GM12878 (cell line): Measurements from ENCODE around the gene REEP1. TPM values are rescaled to one million over a fixed set of nuclear protein-coding genes. Genes with fewer than 3 reads are reported as not detected.
A peak's percentile ranks its signal among the peaks of the same experiment; 100 is the strongest.

Experiments used
- ATAC-seq: fragments of 200-7000 bp; cut with Tn5 transposase; 3 replicates; pipeline ENCODE4 v1.9.1; 2020; ENCODE audit warnings: mild to moderate bottlenecking, moderate library complexity
- BruUV-seq: library from RNA; stranded (reverse); fragments of 400-500 nt; replicated peaks from 2 replicates; lab custom pipeline; 2021; lab: Mats Ljungman, UMichigan
- CTCF ChIA-PET: fragments of 300-600 bp; sonication (Branson Sonifier 250); formaldehyde crosslinking; extraction: SDS; loops from one replicate; lab custom pipeline; 2021; ENCODE audit warnings: inconsistent platforms; lab: Yijun Ruan, JAX
- POLR2A ChIA-PET: fragments of 350-600 bp; formaldehyde crosslinking; extraction: SDS; loops from one replicate; lab custom pipeline; 2021; ENCODE audit warnings: inconsistent platforms; lab: Charles Lee
- RAD21 ChIA-PET: fragments of 300-600 bp; sonication (Branson Sonifier 250); formaldehyde crosslinking; loops from one replicate; lab custom pipeline; 2023; ENCODE audit warnings: antibody characterized with exemption; ENCODE audit not compliant: unreplicated experiment; lab: Charles Lee
- SMC1A ChIA-PET: fragments of 300-600 bp; sonication (Branson Sonifier 250); formaldehyde crosslinking; loops from one replicate; lab custom pipeline; 2023; ENCODE audit not compliant: unreplicated experiment, uncharacterized antibody; lab: Charles Lee
- DNase-seq: peaks from one replicate; pipeline ENCODE4 v3.0.0-alpha.2; 2011; ENCODE audit warnings: low read depth, low spot score
- FAIRE-seq: peaks from 3 replicates; lab custom pipeline; 2011; peaks lifted over from hg19 to GRCh38; lab: Jason Lieb, UNC
- H2AFZ ChIP-seq: 2 replicates; pipeline ENCODE4 v1.6.0; 2011; ENCODE audit warnings: low read depth, low read length, control low read depth; ENCODE audit not compliant: control insufficient read depth
- H3K27ac ChIP-seq: 2 replicates; pipeline ENCODE4 v1.5.1; 2011; ENCODE audit warnings: control low read depth; ENCODE audit not compliant: control insufficient read depth, insufficient read depth
- H3K27me3 ChIP-seq, 2 experiments: replicated peaks in 1 of 2; 2 replicates each; pipeline versions ENCODE4 v1.6.0 to v1.6.1; 2011; ENCODE audit warnings: low read length in 1 of 2; ENCODE audit not compliant: control insufficient read depth in 2 of 2, insufficient read depth in 2 of 2
- H3K36me3 ChIP-seq, 2 experiments: 2 replicates each; pipeline ENCODE4 v1.5.1; 2011; ENCODE audit warnings: low read length in 1 of 2; ENCODE audit not compliant: control insufficient read depth in 2 of 2, insufficient read depth in 2 of 2
- H3K4me1 ChIP-seq: 2 replicates; pipeline ENCODE4 v1.6.1; 2011; ENCODE audit warnings: mild to moderate bottlenecking, low read length, moderate library complexity, mixed read lengths; ENCODE audit not compliant: control insufficient read depth, insufficient read depth
- H3K4me2 ChIP-seq: 2 replicates; pipeline ENCODE4 v1.6.0; 2011; ENCODE audit warnings: control low read depth; ENCODE audit not compliant: control insufficient read depth, insufficient read depth
- H3K4me3 ChIP-seq: fragments of 200-600 bp; sonication (generic); 2 replicates; pipeline ENCODE4 v1.5.1; 2016
- H3K79me2 ChIP-seq: 2 replicates; pipeline ENCODE4 v1.6.0; 2011; ENCODE audit warnings: low read length; ENCODE audit not compliant: control insufficient read depth, insufficient read depth
- H3K9ac ChIP-seq: 2 replicates; pipeline ENCODE4 v1.8.0; 2011; ENCODE audit warnings: low read length, control low read depth, mixed read lengths; ENCODE audit not compliant: control insufficient read depth, insufficient read depth
- H3K9me3 ChIP-seq: replicated peaks from 3 replicates; pipeline ENCODE4 v1.5.1; 2011; ENCODE audit warnings: mild to moderate bottlenecking, low read length; ENCODE audit not compliant: control insufficient read depth, insufficient read depth
- H4K20me1 ChIP-seq: 2 replicates; pipeline ENCODE4 v1.6.0; 2011; ENCODE audit not compliant: control insufficient read depth, insufficient read depth
- IKZF2 ChIP-seq, 2 experiments: fragments of 450-650 bp; IDR thresholded peaks; 2 replicates each; pipeline ENCODE4 v1.6.1; 2017; ENCODE audit warnings: mild to moderate bottlenecking in 2 of 2, moderate library complexity in 2 of 2
- PKNOX1 ChIP-seq: fragments of 450-650 bp; IDR thresholded peaks from 2 replicates; pipeline ENCODE4 v1.6.1; 2016; ENCODE audit warnings: mild to moderate bottlenecking
- RB1 ChIP-seq: fragments of 450-650 bp; formaldehyde crosslinking; IDR thresholded peaks from 2 replicates; pipeline ENCODE4 v1.6.1; 2017; ENCODE audit warnings: mild to moderate bottlenecking, borderline replicate concordance
- WGBS: methylation state at CpG from one replicate; pipeline ENCODE4 v1.1.6; 2016; ENCODE audit warnings: low lambda C conversion rate; ENCODE audit not compliant: insufficient replicate concordance, insufficient coverage; ENCODE audit errors: missing lambda C conversion rate; 5-methylcytosine and 5-hydroxymethylcytosine counted together
- in situ Hi-C: fragments of 300-500 bp; cut with MboI; formaldehyde crosslinking; loops from 9 replicates; pipeline ENCODE4 v1.14.3; 2018; ENCODE audit warnings: mixed read lengths
- intact Hi-C: fragments of 100-400 bp; cut with micrococcal nuclease; formaldehyde crosslinking; loops from one replicate; pipeline ENCODE4 v1.14.2; 2022; ENCODE audit not compliant: unreplicated experiment
- polyA plus RNA-seq, 11 experiments: library from polyadenylated mRNA; depleted of rRNA in 4 of 11; unstranded in 6 of 11; stranded (reverse) in 5 of 11; fragments of >200 nt; fragmentation: Nextera tagmentation in 4 of 11; fragmentation: Illumina TruSeq in 1 of 11; extraction: Ambion mirVana in 4 of 11; extraction: Trizol in 1 of 11; gene quantifications; 1 replicate in 1 of 11; 2 replicates in 10 of 11; pipeline versions ENCODE4 v1.2.1 to v1.2.3, GENCODE V29; 2011 to 2016; ENCODE audit warnings: inconsistent platforms in 2 of 11, missing spikeins in 2 of 11, low read depth in 1 of 11
- total RNA-seq, 4 experiments: library from RNA; depleted of rRNA in 3 of 4; stranded (reverse); fragments of >200 nt in 3 of 4; fragmentation: Illumina TruSeq in 1 of 4; extraction: Trizol in 1 of 4; gene quantifications; 2 replicates each; pipeline versions ENCODE4 v1.2.1 to v1.2.3, GENCODE V29; 2013 to 2021

The REEP1 gene
- total and polyA plus RNA-seq, 10 of the 15 experiments (the other 5 are each of a cell fraction or from before 2014, with no cell fraction given): 0.02 to 0.30 (median 0.09) TPM; not detected in 1

- peaks cover 0 to 7% of the 10 kb centered on the region in 2 experiments for H3K36me3 ChIP-seq
- ChIA-PET CTCF (interaction anchor here (0.9 to 2.5 kb wide), 9 partner anchors 8 to 556 kb away, joined by 3 to 11 read pairs (median 3); partner anchors contain the start of gene IMMT), RAD21 (interaction anchor here (0.8 to 2.4 kb wide), 5 partner anchors 9 to 174 kb away, joined by 3 to 7 read pairs (median 4); no protein-coding TSS in a partner anchor), POLR2A (interaction anchor here (0.6 to 2.1 kb wide), 5 partner anchors 10 to 1224 kb away, joined by 3 to 18 read pairs (median 4); partner anchors contain the start of gene IMMT), SMC1A (interaction anchor here (0.9 to 2.1 kb wide), 6 partner anchors 9 to 106 kb away, joined by 3 to 14 read pairs (median 6); partner anchors contain the start of genes IMMT and PTCD3)
- H2AFZ ChIP-seq: peak overlapping the region; percentile 37
- DNase-seq: no peak
- intact Hi-C loops: no loop called here
- H3K9me3 ChIP-seq: no peaks in the 10 kb centered on the region; the same call in 2 of the 3 replicates
- 0 out of 2 replicates have a peak, but pooled peaks have one; percentile 11 for TF ChIP-seq PKNOX1
- peak in 1 of 2 experiments; percentile 18; a peak in 1 of 4 replicates for TF ChIP-seq IKZF2 (IDR thresholded peaks at IDR 0.05)
- no peak for TF ChIP-seq RB1
- H3K4me1 ChIP-seq: peaks cover 23% of the 10 kb centered on the region
- peaks cover 90% of the 10 kb centered on the region for H3K79me2 ChIP-seq
- no peak for FAIRE-seq
- ATAC-seq: peak; percentile 65
- 0 out of 2 replicates have a peak overlapping the region, but pooled peaks have one; percentile 28 for H3K9ac ChIP-seq
- H3K4me2 ChIP-seq: peak overlapping the region; percentile 74
- peak overlapping the region; percentile 78 for H3K27ac ChIP-seq
- in situ Hi-C loops: no loop called here
- 0% methylated on average over 1 of the region's 1 CpG for WGBS
- no TSS peak for BruUV-seq
- H3K4me3 ChIP-seq: peak overlapping the region; percentile 8; the same call in 1 of the 2 replicates
- H4K20me1 ChIP-seq: no peaks in the 10 kb centered on the region
- H3K27me3 ChIP-seq: no peaks in the 10 kb centered on the region
These were observed 151.8 kb downstream of the REEP1 start for GRCh38 chr2:86185517-86186212.
